HepG2 (cell line): Measurements from ENCODE around the gene SPHK2. TPM values are rescaled to one million over a fixed set of nuclear protein-coding genes. Genes with fewer than 3 reads are reported as not detected.
A peak's percentile ranks its signal among the peaks of the same experiment; 100 is the strongest.

ENCODE experiments used
- CCAR2 ChIP-seq: fragments of 200-400 bp; formaldehyde crosslinking; optimal IDR thresholded peaks from 2 replicates; pipeline ENCODE3; 2018; ENCODE audit warnings: low read depth, mild to moderate bottlenecking, low read length, moderate library complexity
- GZF1 ChIP-seq: sonication (generic); formaldehyde crosslinking; IDR thresholded peaks from 2 replicates; pipeline ENCODE4 v1.5.1; 2020; ENCODE audit warnings: mild to moderate bottlenecking, missing genetic modification reagents
- PLRG1 ChIP-seq: fragments of 450-650 bp; conservative IDR thresholded peaks from 2 replicates; pipeline ENCODE4 v1.6.1; 2016
- TEAD3 ChIP-seq: optimal IDR thresholded peaks from 2 replicates; pipeline ENCODE3; 2016; ENCODE audit warnings: borderline replicate concordance
- ZBTB7B ChIP-seq: sonication (generic); formaldehyde crosslinking; IDR thresholded peaks from 2 replicates; pipeline ENCODE4 v1.4.0; 2020; ENCODE audit warnings: missing genetic modification reagents
- ZNF224 ChIP-seq: sonication (generic); formaldehyde crosslinking; IDR thresholded peaks from 2 replicates; pipeline ENCODE4 v1.5.0; 2020; ENCODE audit warnings: mild to moderate bottlenecking, missing genetic modification reagents
- ZNF329 ChIP-seq: sonication (generic); formaldehyde crosslinking; IDR thresholded peaks from 2 replicates; pipeline ENCODE4 v1.9.0; 2021; ENCODE audit warnings: low read depth, mild to moderate bottlenecking, missing genetic modification reagents
- ZNF331 ChIP-seq: sonication (generic); formaldehyde crosslinking; IDR thresholded peaks from 2 replicates; pipeline ENCODE4 v1.4.0; 2020; ENCODE audit warnings: missing genetic modification reagents
- ZNF33B ChIP-seq: sonication (generic); formaldehyde crosslinking; IDR thresholded peaks from 2 replicates; pipeline ENCODE4 v1.5.1; 2020; ENCODE audit warnings: mild to moderate bottlenecking, missing genetic modification reagents
- ZNF530 ChIP-seq: sonication (generic); formaldehyde crosslinking; IDR thresholded peaks from 2 replicates; pipeline ENCODE4 v1.5.0; 2020; ENCODE audit warnings: low read depth, mild to moderate bottlenecking, missing genetic modification reagents
- ZNF75D ChIP-seq: sonication (generic); formaldehyde crosslinking; IDR thresholded peaks from 2 replicates; pipeline ENCODE4 v1.8.1; 2023; ENCODE audit warnings: missing genetic modification reagents, mild to moderate bottlenecking, borderline replicate concordance
- polyA plus RNA-seq, 8 experiments: library from polyadenylated mRNA; depleted of rRNA in 3 of 8; stranded (reverse) in 7 of 8; unstranded in 1 of 8; fragments of >200 nt; fragmentation: Illumina TruSeq in 4 of 8; extraction: Trizol in 4 of 8; gene quantifications; 2 replicates each; pipeline versions ENCODE4 v1.2.1 to v1.2.3, GENCODE V29; 2011 to 2016; ENCODE audit warnings: low read depth in 4 of 8, missing spikeins in 1 of 8, mixed read lengths in 1 of 8; ENCODE audit not compliant: insufficient read depth in 1 of 8
- total RNA-seq, 5 experiments: library from RNA; depleted of rRNA; stranded (reverse); fragments of >200 nt; fragmentation: Illumina TruSeq; extraction: Trizol; gene quantifications; 2 replicates each; pipeline ENCODE4 v1.2.3, GENCODE V29; 2016; ENCODE audit warnings: low read depth in 1 of 5
- TF ChIP-seq, protein P1 (sequence below), 2 experiments: fragments of 450-650 bp in 1 of 2; sonication (generic) in 1 of 2; formaldehyde crosslinking in 1 of 2; IDR thresholded peaks; 2 replicates each; pipeline versions ENCODE4 v1.6.1 to v1.8.0; 2016 to 2022; ENCODE audit warnings: antibody characterized with exemption in 1 of 2, mild to moderate bottlenecking in 1 of 2, missing genetic modification reagents in 1 of 2
- TF ChIP-seq, protein P2 (sequence below): sonication (generic); formaldehyde crosslinking; IDR thresholded peaks from 2 replicates; pipeline ENCODE4 v1.4.0; 2020; ENCODE audit warnings: mild to moderate bottlenecking, missing genetic modification reagents
- TF ChIP-seq, protein P3 (sequence below): sonication (generic); formaldehyde crosslinking; IDR thresholded peaks from 2 replicates; pipeline ENCODE4 v1.4.0; 2020; ENCODE audit warnings: missing genetic modification reagents, borderline replicate concordance

SPHK2 gene
- total and polyA plus RNA-seq, 2 of the 13 experiments (the other 11 are each of a cell fraction or from before 2014, with no cell fraction given): 2.9 to 14.4 TPM

DNA sequence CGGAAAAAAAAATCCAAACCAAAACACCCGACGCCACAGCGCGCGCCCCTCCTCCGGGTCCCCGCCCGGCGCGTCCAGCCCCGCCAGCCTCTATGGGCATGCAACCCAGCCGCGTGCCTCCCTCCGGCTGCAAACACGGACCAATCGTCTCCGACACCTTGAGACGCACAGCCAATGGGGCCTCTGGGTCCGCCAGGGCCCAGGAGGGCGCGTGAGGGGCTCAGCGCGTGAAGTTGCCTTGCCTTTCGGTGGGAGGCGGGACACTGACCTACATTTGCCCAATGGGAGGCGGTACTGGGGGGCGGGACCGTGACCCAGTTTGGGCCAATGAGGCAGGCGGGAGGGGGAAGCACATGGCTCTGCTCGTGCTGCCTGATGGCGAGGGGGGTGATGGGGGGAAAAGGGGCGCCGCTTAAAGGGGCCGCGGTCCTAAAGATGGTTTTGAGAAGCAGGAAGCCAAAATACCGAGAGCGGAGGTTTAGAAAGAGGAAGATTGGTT, 18.2 kb downstream of the SPHK2 start (continued):
- TF ChIP-seq, protein P1, sequence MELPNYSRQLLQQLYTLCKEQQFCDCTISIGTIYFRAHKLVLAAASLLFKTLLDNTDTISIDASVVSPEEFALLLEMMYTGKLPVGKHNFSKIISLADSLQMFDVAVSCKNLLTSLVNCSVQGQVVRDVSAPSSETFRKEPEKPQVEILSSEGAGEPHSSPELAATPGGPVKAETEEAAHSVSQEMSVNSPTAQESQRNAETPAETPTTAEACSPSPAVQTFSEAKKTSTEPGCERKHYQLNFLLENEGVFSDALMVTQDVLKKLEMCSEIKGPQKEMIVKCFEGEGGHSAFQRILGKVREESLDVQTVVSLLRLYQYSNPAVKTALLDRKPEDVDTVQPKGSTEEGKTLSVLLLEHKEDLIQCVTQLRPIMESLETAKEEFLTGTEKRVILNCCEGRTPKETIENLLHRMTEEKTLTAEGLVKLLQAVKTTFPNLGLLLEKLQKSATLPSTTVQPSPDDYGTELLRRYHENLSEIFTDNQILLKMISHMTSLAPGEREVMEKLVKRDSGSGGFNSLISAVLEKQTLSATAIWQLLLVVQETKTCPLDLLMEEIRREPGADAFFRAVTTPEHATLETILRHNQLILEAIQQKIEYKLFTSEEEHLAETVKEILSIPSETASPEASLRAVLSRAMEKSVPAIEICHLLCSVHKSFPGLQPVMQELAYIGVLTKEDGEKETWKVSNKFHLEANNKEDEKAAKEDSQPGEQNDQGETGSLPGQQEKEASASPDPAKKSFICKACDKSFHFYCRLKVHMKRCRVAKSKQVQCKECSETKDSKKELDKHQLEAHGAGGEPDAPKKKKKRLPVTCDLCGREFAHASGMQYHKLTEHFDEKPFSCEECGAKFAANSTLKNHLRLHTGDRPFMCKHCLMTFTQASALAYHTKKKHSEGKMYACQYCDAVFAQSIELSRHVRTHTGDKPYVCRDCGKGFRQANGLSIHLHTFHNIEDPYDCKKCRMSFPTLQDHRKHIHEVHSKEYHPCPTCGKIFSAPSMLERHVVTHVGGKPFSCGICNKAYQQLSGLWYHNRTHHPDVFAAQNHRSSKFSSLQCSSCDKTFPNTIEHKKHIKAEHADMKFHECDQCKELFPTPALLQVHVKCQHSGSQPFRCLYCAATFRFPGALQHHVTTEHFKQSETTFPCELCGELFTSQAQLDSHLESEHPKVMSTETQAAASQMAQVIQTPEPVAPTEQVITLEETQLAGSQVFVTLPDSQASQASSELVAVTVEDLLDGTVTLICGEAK (IDR thresholded peaks at IDR 0.05): no peak
- TF ChIP-seq, protein P1 (CRISPR knock-in tag; IDR thresholded peaks at IDR 0.05): peak; percentile 50; the same call in 1 of the 2 replicates
- no peak for TF ChIP-seq ZNF75D (CRISPR knock-in tag)
- peak; percentile 40 for TF ChIP-seq TEAD3 (CRISPR knock-in tag)
- TF ChIP-seq PLRG1: no peak
- TF ChIP-seq CCAR2: no peak
- TF ChIP-seq, protein P2, sequence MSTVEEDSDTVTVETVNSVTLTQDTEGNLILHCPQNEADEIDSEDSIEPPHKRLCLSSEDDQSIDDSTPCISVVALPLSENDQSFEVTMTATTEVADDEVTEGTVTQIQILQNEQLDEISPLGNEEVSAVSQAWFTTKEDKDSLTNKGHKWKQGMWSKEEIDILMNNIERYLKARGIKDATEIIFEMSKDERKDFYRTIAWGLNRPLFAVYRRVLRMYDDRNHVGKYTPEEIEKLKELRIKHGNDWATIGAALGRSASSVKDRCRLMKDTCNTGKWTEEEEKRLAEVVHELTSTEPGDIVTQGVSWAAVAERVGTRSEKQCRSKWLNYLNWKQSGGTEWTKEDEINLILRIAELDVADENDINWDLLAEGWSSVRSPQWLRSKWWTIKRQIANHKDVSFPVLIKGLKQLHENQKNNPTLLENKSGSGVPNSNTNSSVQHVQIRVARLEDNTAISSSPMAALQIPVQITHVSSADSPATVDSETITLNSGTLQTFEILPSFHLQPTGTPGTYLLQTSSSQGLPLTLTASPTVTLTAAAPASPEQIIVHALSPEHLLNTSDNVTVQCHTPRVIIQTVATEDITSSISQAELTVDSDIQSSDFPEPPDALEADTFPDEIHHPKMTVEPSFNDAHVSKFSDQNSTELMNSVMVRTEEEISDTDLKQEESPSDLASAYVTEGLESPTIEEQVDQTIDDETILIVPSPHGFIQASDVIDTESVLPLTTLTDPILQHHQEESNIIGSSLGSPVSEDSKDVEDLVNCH (CRISPR knock-in tag): no peak; the same call in 1 of the 2 replicates
- no peak for TF ChIP-seq ZNF224 (CRISPR knock-in tag)
- TF ChIP-seq ZNF329 (CRISPR knock-in tag): no peak
- peak; percentile 66; the same call in 1 of the 2 replicates for TF ChIP-seq GZF1 (CRISPR knock-in tag)
- TF ChIP-seq, protein P3, sequence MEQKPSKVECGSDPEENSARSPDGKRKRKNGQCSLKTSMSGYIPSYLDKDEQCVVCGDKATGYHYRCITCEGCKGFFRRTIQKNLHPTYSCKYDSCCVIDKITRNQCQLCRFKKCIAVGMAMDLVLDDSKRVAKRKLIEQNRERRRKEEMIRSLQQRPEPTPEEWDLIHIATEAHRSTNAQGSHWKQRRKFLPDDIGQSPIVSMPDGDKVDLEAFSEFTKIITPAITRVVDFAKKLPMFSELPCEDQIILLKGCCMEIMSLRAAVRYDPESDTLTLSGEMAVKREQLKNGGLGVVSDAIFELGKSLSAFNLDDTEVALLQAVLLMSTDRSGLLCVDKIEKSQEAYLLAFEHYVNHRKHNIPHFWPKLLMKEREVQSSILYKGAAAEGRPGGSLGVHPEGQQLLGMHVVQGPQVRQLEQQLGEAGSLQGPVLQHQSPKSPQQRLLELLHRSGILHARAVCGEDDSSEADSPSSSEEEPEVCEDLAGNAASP (CRISPR knock-in tag): peak; percentile 58; the same call in 1 of the 2 replicates
- TF ChIP-seq ZNF331 (CRISPR knock-in tag): 0 out of 2 replicates have a peak, but pooled peaks have one; percentile 11
- TF ChIP-seq ZNF33B: no peak
- TF ChIP-seq ZNF530 (CRISPR knock-in tag): no peak
- TF ChIP-seq ZBTB7B (CRISPR knock-in tag): no peak
